ENCODE measurements around the gene PDE8B. TPM values are rescaled to one million over a fixed set of nuclear protein-coding genes. Genes with fewer than 3 reads are reported as not detected.

Gene PDE8B
- not detected in 2 replicates for total RNA-seq

GRCh38 chr5:77210091-77210963 lies at the start of gene PDE8B:
TSS of gene PDE8B (plus strand) at chr5:77210680. CDS start at chr5:77210926, 246 bp downstream.

Other genes with a start within 250 kb of the PDE8B start
- 19.3 and 21.4 TPM in 2 replicates for gene AGGF1, start 180.3 kb upstream of the PDE8B start, total RNA-seq
- gene ZBED3, start 123.4 kb upstream of the PDE8B start, total RNA-seq: 7.4 and 7.6 TPM in 2 replicates